Endothelial cell of umbilical vein (primary cell): Measurements from ENCODE around the gene DNAAF3. TPM values are rescaled to one million over a fixed set of nuclear protein-coding genes. Genes with fewer than 3 reads are reported as not detected.

Experiments
- BruUV-seq: library from RNA; stranded (reverse); fragments of 400-500 nt; replicated peaks from 2 replicates; lab custom pipeline; 2021; lab: Mats Ljungman, UMichigan
- CTCF ChIA-PET: fragments of 300-600, 350-600 bp; sonication (Branson Sonifier 250); formaldehyde crosslinking; loops from one replicate; lab custom pipeline; 2021; ENCODE audit warnings: antibody characterized with exemption, inconsistent platforms; lab: Charles Lee
- POLR2A ChIA-PET: fragments of 300-600, 350-600 bp; sonication (Branson Sonifier 250); formaldehyde crosslinking; loops from one replicate; lab custom pipeline; 2021; ENCODE audit warnings: antibody characterized with exemption, inconsistent platforms; lab: Charles Lee
- DNase-seq: peaks from one replicate; pipeline ENCODE4 v3.0.0-alpha.2; 2011; ENCODE audit warnings: low read depth, low spot score
- FAIRE-seq: peaks from 2 replicates; lab custom pipeline; 2011; peaks lifted over from hg19 to GRCh38; lab: Jason Lieb, UNC
- H2AFZ ChIP-seq: 2 replicates; pipeline ENCODE4 v1.6.0; 2012; ENCODE audit warnings: low read depth, low read length, control low read depth, inconsistent platforms
- H3K27ac ChIP-seq: 2 replicates; pipeline ENCODE4 v1.5.1; 2011; ENCODE audit warnings: low read depth, mild to moderate bottlenecking, control low read depth, low read length, moderate library complexity; ENCODE audit not compliant: insufficient read depth
- H3K27me3 ChIP-seq, 2 experiments: 2 replicates each; pipeline versions ENCODE4 v1.6.0 to v1.6.1; 2011; ENCODE audit warnings: low read length in 2 of 2, mixed read lengths in 1 of 2; ENCODE audit not compliant: control insufficient read depth in 2 of 2, insufficient read depth in 2 of 2
- H3K36me3 ChIP-seq, 2 experiments: 2 replicates in 1 of 2; 3 replicates in 1 of 2; pipeline ENCODE4 v1.5.1; 2011; ENCODE audit warnings: low read length in 2 of 2, mild to moderate bottlenecking in 1 of 2, moderate library complexity in 1 of 2; ENCODE audit not compliant: control insufficient read depth in 2 of 2, insufficient read depth in 2 of 2; ENCODE audit errors: extremely low read depth in 1 of 2
- H3K4me1 ChIP-seq: 3 replicates; pipeline ENCODE4 v1.5.1; 2011; ENCODE audit warnings: mild to moderate bottlenecking, low read length; ENCODE audit not compliant: control insufficient read depth, insufficient read depth; ENCODE audit errors: extremely low read depth
- H3K4me2 ChIP-seq: 2 replicates; pipeline ENCODE4 v1.6.1; 2011; ENCODE audit warnings: low read length, control low read depth, mixed read lengths; ENCODE audit not compliant: insufficient read depth
- H3K4me3 ChIP-seq, 3 experiments: fragments of 200-600 bp in 1 of 3; sonication (generic), shearing (Covaris generic) in 1 of 3; replicated peaks in 1 of 3; 2 replicates each; pipeline ENCODE4 v1.5.1; 2011 to 2016; ENCODE audit warnings: control low read depth in 3 of 3, low read length in 3 of 3, mild to moderate bottlenecking in 2 of 3, inconsistent platforms in 1 of 3, low read depth in 1 of 3, moderate library complexity in 1 of 3; ENCODE audit not compliant: insufficient read depth in 1 of 3
- H3K79me2 ChIP-seq: 2 replicates; pipeline ENCODE4 v1.6.0; 2012; ENCODE audit warnings: low read length, inconsistent platforms; ENCODE audit not compliant: control insufficient read depth, insufficient read depth
- H3K9ac ChIP-seq: replicated peaks from 2 replicates; pipeline ENCODE3; 2011; ENCODE audit warnings: low read length, control low read depth; ENCODE audit not compliant: insufficient read depth; ENCODE audit errors: extremely low read depth
- H3K9me1 ChIP-seq: replicated peaks from 3 replicates; pipeline ENCODE4 v1.6.0; 2011; ENCODE audit warnings: mild to moderate bottlenecking, low read length; ENCODE audit not compliant: control insufficient read depth, insufficient read depth; ENCODE audit errors: extremely low read depth
- H3K9me3 ChIP-seq: replicated peaks from 2 replicates; pipeline ENCODE4 v1.5.1; 2012; ENCODE audit warnings: low read length, inconsistent platforms; ENCODE audit not compliant: control insufficient read depth, insufficient read depth
- H4K20me1 ChIP-seq: replicated peaks from 2 replicates; pipeline ENCODE3; 2011; ENCODE audit warnings: mild to moderate bottlenecking, low read length; ENCODE audit not compliant: control insufficient read depth, insufficient read depth; ENCODE audit errors: extremely low read depth
- CTCF ChIP-seq, 2 donors: IDR thresholded peaks; 1 replicate in 1 of 2; 2 replicates in 1 of 2; pipeline ENCODE4 v1.5.1; 2011; ENCODE audit warnings: low read length in 2 of 2, mild to moderate bottlenecking in 2 of 2, moderate library complexity in 2 of 2, control low read depth in 1 of 2, inconsistent platforms in 1 of 2, low read depth in 1 of 2; ENCODE audit not compliant: insufficient read depth in 1 of 2; ENCODE audit errors: extremely low read depth in 1 of 2
- EZH2 ChIP-seq: IDR thresholded peaks from 2 replicates; pipeline ENCODE4 v1.6.1; 2012; ENCODE audit warnings: borderline replicate concordance, low read depth, mild to moderate bottlenecking, moderate library complexity, low read length, inconsistent platforms; ENCODE audit not compliant: severe bottlenecking
- FOS ChIP-seq: IDR thresholded peaks from 2 replicates; pipeline ENCODE4 v1.6.1; 2011; ENCODE audit warnings: mild to moderate bottlenecking, low read length, moderate library complexity, borderline replicate concordance; ENCODE audit not compliant: insufficient read depth
- MAX ChIP-seq: IDR thresholded peaks from 2 replicates; pipeline ENCODE4 v1.6.1; 2011; ENCODE audit not compliant: insufficient read depth, insufficient read length
- POLR2AphosphoS5 ChIP-seq: IDR thresholded peaks from 2 replicates; pipeline ENCODE4 v1.6.1; 2012; ENCODE audit warnings: low read depth, mild to moderate bottlenecking, control low read depth, low read length, moderate library complexity; ENCODE audit not compliant: insufficient read depth
- dilution Hi-C: fragments of 300-500 bp; cut with MboI; formaldehyde crosslinking; loops from one replicate; pipeline ENCODE4 v1.15.0; 2019; ENCODE audit warnings: low sequenced_read_pairs; ENCODE audit not compliant: extremely low pct_ligation_motif_present
- intact Hi-C: fragments of 100-400 bp; cut with micrococcal nuclease; formaldehyde crosslinking; loops from one replicate; pipeline ENCODE4 v1.10.0; 2022
- polyA plus RNA-seq, 4 experiments: library from polyadenylated mRNA; depleted of rRNA in 3 of 4; stranded (reverse) in 3 of 4; unstranded in 1 of 4; fragments of >200 nt; gene quantifications; 2 replicates each; pipeline versions ENCODE4 v1.2.1 to v1.2.3, GENCODE V29; 2011 to 2012; ENCODE audit warnings: missing spikeins in 1 of 4
- total RNA-seq: library from RNA; stranded (reverse); gene quantifications from 2 replicates; pipeline ENCODE4 v1.2.3, GENCODE V29; 2021

The DNAAF3 gene
- total and polyA plus RNA-seq, 2 donors (not counting 3 experiments of a cell fraction or from before 2014, with no cell fraction given) = 0.62 to 0.75 TPM

- BruUV-seq = no TSS peak
- Histone ChIP-seq H3K4me2 (no peak overlapping the region), H3K27me3 (no peaks in the 10 kb centered on the region), H3K9ac (no peak overlapping the region), H2AFZ (no peak overlapping the region), H4K20me1 (no peaks in the 10 kb centered on the region), H3K4me3 (no peak overlapping the region), H3K79me2 (no peaks in the 10 kb centered on the region), H3K27ac (peak overlapping the region; percentile 18), H3K9me1 (no peaks in the 10 kb centered on the region), H3K36me3 (no peaks in the 10 kb centered on the region), H3K4me1 (peaks cover 5% of the 10 kb centered on the region), H3K9me3 (no peaks in the 10 kb centered on the region)
- dilution Hi-C loops = no loop called here
- FAIRE-seq (peak; percentile 94), DNase-seq (peak; percentile 60)
- CTCF ChIA-PET = interaction anchor here (0.7 to 1.4 kb wide), 7 partner anchors 9 to 71 kb away, joined by 3 to 7 read pairs (median 3); partner anchors contain the start of genes DNAAF3 and SYT5
- intact Hi-C loops = no loop called here
- TF ChIP-seq FOS (no peak), MAX (peak; percentile 80), CTCF (IDR thresholded peaks at IDR 0.05; ENCODE audit: extremely low read depth in 1 of 2, insufficient read depth in 1 of 2, low read depth in 1 of 2, low read length in 2 of 2) (no peak), EZH2 (no peak), POLR2AphosphoS5 (peak; percentile 23)
- POLR2A ChIA-PET = no interaction called here
Measured at GRCh38 chr19:55189403-55189835, 23.0 kb upstream of the DNAAF3 start.
